OCI-LY7 (cell line): ENCODE measurements around the gene AK5. TPM values are rescaled to one million over a fixed set of nuclear protein-coding genes. Genes with fewer than 3 reads are reported as not detected.

Experiments
- BruUV-seq: library from RNA; stranded (reverse); fragments of 400-500 nt; replicated peaks from 2 replicates; lab custom pipeline; 2021; lab: Mats Ljungman, UMichigan
- CTCF ChIA-PET: fragments of 300-600 bp; sonication (Branson Sonifier 250); formaldehyde crosslinking; loops from one replicate; lab custom pipeline; 2022; ENCODE audit warnings: antibody characterized with exemption; ENCODE audit not compliant: unreplicated experiment; lab: Charles Lee
- POLR2A ChIA-PET: fragments of 300-600 bp; sonication (Branson Sonifier 250); formaldehyde crosslinking; loops from one replicate; lab custom pipeline; 2022; ENCODE audit warnings: antibody characterized with exemption; lab: Charles Lee
- DNase-seq: peaks from one replicate; pipeline ENCODE4 v3.0.0-alpha.2; 2015; ENCODE audit warnings: low spot score
- H2AFZ ChIP-seq: fragments of 200-600 bp; sonication (generic), shearing (Covaris generic); 2 replicates; pipeline ENCODE4 v1.6.1; 2014; ENCODE audit warnings: mild to moderate bottlenecking, antibody characterized with exemption, low read length, moderate library complexity
- H3K27ac ChIP-seq: fragments of 200-600 bp; sonication (generic); 2 replicates; pipeline ENCODE4 v1.5.1; 2014; ENCODE audit warnings: mixed run types, low read depth, mild to moderate bottlenecking, moderate library complexity, low read length, inconsistent platforms; ENCODE audit not compliant: poor library complexity, severe bottlenecking
- H3K36me3 ChIP-seq: fragments of 200-600 bp; sonication (generic); 2 replicates; pipeline ENCODE4 v1.6.1; 2014; ENCODE audit warnings: mild to moderate bottlenecking, antibody characterized with exemption, low read length, moderate library complexity, mixed read lengths; ENCODE audit not compliant: insufficient read depth
- H3K4me1 ChIP-seq: fragments of 200-600 bp; sonication (generic); 2 replicates; pipeline ENCODE4 v1.5.1; 2014; ENCODE audit warnings: mild to moderate bottlenecking, low read length; ENCODE audit not compliant: insufficient read depth, poor library complexity, severe bottlenecking
- H3K4me2 ChIP-seq: fragments of 200-600 bp; sonication (generic); 2 replicates; pipeline ENCODE4 v1.6.1; 2014; ENCODE audit warnings: mild to moderate bottlenecking, low read length
- H3K4me3 ChIP-seq: fragments of 200-600 bp; sonication (generic); 2 replicates; pipeline ENCODE4 v1.5.1; 2014; ENCODE audit warnings: mild to moderate bottlenecking, low read depth, low read length; ENCODE audit not compliant: poor library complexity, severe bottlenecking
- H3K79me2 ChIP-seq: fragments of 200-600 bp; sonication (generic); 2 replicates; pipeline ENCODE4 v1.6.1; 2016; ENCODE audit warnings: low read depth, mild to moderate bottlenecking, low read length, moderate library complexity, mixed read lengths; ENCODE audit not compliant: insufficient read depth
- H3K9me2 ChIP-seq: fragments of 200-600 bp; sonication (generic); 2 replicates; pipeline ENCODE4 v1.6.1; 2016; ENCODE audit warnings: mild to moderate bottlenecking, low read length, mixed read lengths; ENCODE audit not compliant: insufficient read depth
- H3K9me3 ChIP-seq: fragments of 200-600 bp; sonication (generic); 2 replicates; pipeline ENCODE4 v1.6.1; 2014; ENCODE audit warnings: mild to moderate bottlenecking, mixed run types, low read length, mixed read lengths
- H4K20me1 ChIP-seq: fragments of 200-600 bp; sonication (generic); 2 replicates; pipeline ENCODE4 v1.6.1; 2014; ENCODE audit warnings: mild to moderate bottlenecking, antibody characterized with exemption, low read length, moderate library complexity, mixed read lengths; ENCODE audit not compliant: insufficient read depth
- EZH2phosphoT487 ChIP-seq: fragments of 200-600 bp; sonication (generic); IDR thresholded peaks from 2 replicates; pipeline ENCODE4 v1.6.1; 2018; ENCODE audit warnings: low read depth, borderline replicate concordance, mild to moderate bottlenecking, mixed run types, antibody characterized with exemption, low read length, moderate library complexity, mixed read lengths
- intact Hi-C: fragments of 100-400 bp; cut with micrococcal nuclease; formaldehyde crosslinking; loops from one replicate; pipeline ENCODE4 v1.10.0; 2022; ENCODE audit not compliant: unreplicated experiment
- total RNA-seq, 2 experiments: library from RNA; depleted of rRNA in 1 of 2; stranded (reverse); fragments of >200 nt in 1 of 2; shearing (Covaris generic) in 1 of 2; gene quantifications; 2 replicates each; pipeline ENCODE4 v1.2.3, GENCODE V29; 2014 to 2022
- TF ChIP-seq, protein P1 (sequence below): fragments of 200-600 bp; sonication (generic); conservative IDR thresholded peaks from 2 replicates; pipeline ENCODE4 v1.5.1; 2014; ENCODE audit warnings: mild to moderate bottlenecking, antibody characterized with exemption, low read length, moderate library complexity, mixed read lengths

AK5 gene
- total RNA-seq, 2 experiments from 2014 or later: not detected

- POLR2A ChIA-PET: interaction anchor here (0.5 kb wide), 1 partner anchor 219 kb away, joined by 4 read pairs; no protein-coding TSS in a partner anchor
- no peaks in the 10 kb centered on the region for H4K20me1 ChIP-seq
Measured at GRCh38 chr1:77271852-77272580, 9.8 kb upstream of the AK5 start.

GRCh38 chr1:77273891-77274290 is 7.9 kb upstream of the AK5 start:
- DNase-seq: no peak
- CTCF ChIA-PET: no interaction called here
- POLR2A ChIA-PET: interaction anchor here (0.7 to 1.0 kb wide), 2 partner anchors 29 to 439 kb away, joined by 3 to 4 read pairs; no protein-coding TSS in a partner anchor
- H3K4me1 ChIP-seq: no peaks in the 10 kb centered on the region
- H4K20me1 ChIP-seq: no peaks in the 10 kb centered on the region
- H3K27ac ChIP-seq: no peak overlapping the region
- H3K36me3 ChIP-seq: no peaks in the 10 kb centered on the region
- H3K4me2 ChIP-seq: no peak overlapping the region
- H3K9me3 ChIP-seq: no peaks in the 10 kb centered on the region
- H3K79me2 ChIP-seq: no peaks in the 10 kb centered on the region
- no peak overlapping the region for H3K4me3 ChIP-seq
- BruUV-seq: no TSS peak
- H2AFZ ChIP-seq: no peak overlapping the region
- intact Hi-C loops: no loop called here
- H3K9me2 ChIP-seq: no peaks in the 10 kb centered on the region
- TF ChIP-seq EZH2phosphoT487: no peak
- TF ChIP-seq, protein P1, sequence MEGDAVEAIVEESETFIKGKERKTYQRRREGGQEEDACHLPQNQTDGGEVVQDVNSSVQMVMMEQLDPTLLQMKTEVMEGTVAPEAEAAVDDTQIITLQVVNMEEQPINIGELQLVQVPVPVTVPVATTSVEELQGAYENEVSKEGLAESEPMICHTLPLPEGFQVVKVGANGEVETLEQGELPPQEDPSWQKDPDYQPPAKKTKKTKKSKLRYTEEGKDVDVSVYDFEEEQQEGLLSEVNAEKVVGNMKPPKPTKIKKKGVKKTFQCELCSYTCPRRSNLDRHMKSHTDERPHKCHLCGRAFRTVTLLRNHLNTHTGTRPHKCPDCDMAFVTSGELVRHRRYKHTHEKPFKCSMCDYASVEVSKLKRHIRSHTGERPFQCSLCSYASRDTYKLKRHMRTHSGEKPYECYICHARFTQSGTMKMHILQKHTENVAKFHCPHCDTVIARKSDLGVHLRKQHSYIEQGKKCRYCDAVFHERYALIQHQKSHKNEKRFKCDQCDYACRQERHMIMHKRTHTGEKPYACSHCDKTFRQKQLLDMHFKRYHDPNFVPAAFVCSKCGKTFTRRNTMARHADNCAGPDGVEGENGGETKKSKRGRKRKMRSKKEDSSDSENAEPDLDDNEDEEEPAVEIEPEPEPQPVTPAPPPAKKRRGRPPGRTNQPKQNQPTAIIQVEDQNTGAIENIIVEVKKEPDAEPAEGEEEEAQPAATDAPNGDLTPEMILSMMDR: no peak

More at GRCh38 chr1:77271852-77272580, 9.8 kb upstream of the AK5 start:
- TF ChIP-seq EZH2phosphoT487: no peak
- TF ChIP-seq, protein P1: no peak
- H3K4me1 ChIP-seq: no peaks in the 10 kb centered on the region
- no peak overlapping the region for H2AFZ ChIP-seq
- no peak overlapping the region for H3K27ac ChIP-seq
- H3K79me2 ChIP-seq: no peaks in the 10 kb centered on the region
- H3K4me2 ChIP-seq: no peak overlapping the region
- CTCF ChIA-PET: no interaction called here
- intact Hi-C loops: no loop called here
- no peak for DNase-seq
- BruUV-seq: no TSS peak
- no peak overlapping the region for H3K4me3 ChIP-seq
- no peaks in the 10 kb centered on the region for H3K36me3 ChIP-seq
- no peaks in the 10 kb centered on the region for H3K9me3 ChIP-seq
- H3K9me2 ChIP-seq: no peaks in the 10 kb centered on the region

GRCh38 chr1:77275194-77275593 is 6.6 kb upstream of the AK5 start:
- intact Hi-C loops: no loop called here
- no peak for DNase-seq
- H3K9me3 ChIP-seq: no peaks in the 10 kb centered on the region
- no peaks in the 10 kb centered on the region for H3K79me2 ChIP-seq
- no peak overlapping the region for H3K4me3 ChIP-seq
- H3K27ac ChIP-seq: no peak overlapping the region
- H3K36me3 ChIP-seq: no peaks in the 10 kb centered on the region
- BruUV-seq: no TSS peak
- peaks cover 6% of the 10 kb centered on the region for H3K4me1 ChIP-seq
- CTCF ChIA-PET: no interaction called here
- H2AFZ ChIP-seq: no peak overlapping the region
- TF ChIP-seq EZH2phosphoT487: no peak
- TF ChIP-seq, protein P1: no peak
- H3K4me2 ChIP-seq: no peak overlapping the region
- POLR2A ChIA-PET: interaction anchor here (0.6 kb wide), 2 partner anchors 464 to 859 kb away, joined by 3 read pairs; no protein-coding TSS in a partner anchor
- no peaks in the 10 kb centered on the region for H3K9me2 ChIP-seq
- no peaks in the 10 kb centered on the region for H4K20me1 ChIP-seq
